ENCODE results near the gene ELP2.

The ELP2 gene

DNA sequence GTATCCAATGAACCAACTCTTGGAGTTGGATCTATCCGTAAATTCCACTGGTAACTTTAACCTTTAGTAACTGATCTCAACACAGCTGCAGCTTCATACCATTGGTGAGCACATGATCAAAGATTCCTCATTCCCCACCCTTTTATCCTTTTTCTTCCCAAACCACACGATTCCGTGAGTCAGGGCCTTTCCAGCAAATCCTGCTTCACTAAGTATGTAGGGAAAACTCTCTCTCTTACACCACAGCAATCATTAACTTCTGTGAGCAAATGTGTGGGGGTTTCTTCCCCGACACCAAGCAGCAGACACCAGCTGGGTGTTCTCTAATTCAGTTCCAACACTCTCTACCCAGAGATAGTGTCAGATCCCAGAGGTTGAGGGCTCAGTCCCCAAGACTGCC lies 23.5 kb downstream of the ELP2 start:
- Mint-ChIP-seq H3K4me3 (no peak overlapping the region), H3K27ac (peak overlapping the region; percentile 85), H3K27me3 (ENCODE audit: low read depth, poor library complexity) (no peaks in the 10 kb centered on the region), H3K4me1 (peaks cover 12% of the 10 kb centered on the region), H3K36me3 (ENCODE audit: low read depth) (peaks cover 67% of the 10 kb centered on the region), H3K9me3 (no peaks in the 10 kb centered on the region)
- TF ChIP-seq, protein P1, sequence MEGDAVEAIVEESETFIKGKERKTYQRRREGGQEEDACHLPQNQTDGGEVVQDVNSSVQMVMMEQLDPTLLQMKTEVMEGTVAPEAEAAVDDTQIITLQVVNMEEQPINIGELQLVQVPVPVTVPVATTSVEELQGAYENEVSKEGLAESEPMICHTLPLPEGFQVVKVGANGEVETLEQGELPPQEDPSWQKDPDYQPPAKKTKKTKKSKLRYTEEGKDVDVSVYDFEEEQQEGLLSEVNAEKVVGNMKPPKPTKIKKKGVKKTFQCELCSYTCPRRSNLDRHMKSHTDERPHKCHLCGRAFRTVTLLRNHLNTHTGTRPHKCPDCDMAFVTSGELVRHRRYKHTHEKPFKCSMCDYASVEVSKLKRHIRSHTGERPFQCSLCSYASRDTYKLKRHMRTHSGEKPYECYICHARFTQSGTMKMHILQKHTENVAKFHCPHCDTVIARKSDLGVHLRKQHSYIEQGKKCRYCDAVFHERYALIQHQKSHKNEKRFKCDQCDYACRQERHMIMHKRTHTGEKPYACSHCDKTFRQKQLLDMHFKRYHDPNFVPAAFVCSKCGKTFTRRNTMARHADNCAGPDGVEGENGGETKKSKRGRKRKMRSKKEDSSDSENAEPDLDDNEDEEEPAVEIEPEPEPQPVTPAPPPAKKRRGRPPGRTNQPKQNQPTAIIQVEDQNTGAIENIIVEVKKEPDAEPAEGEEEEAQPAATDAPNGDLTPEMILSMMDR (IDR thresholded peaks at IDR 0.05), result no peak
- no peak for DNase-seq

DNA sequence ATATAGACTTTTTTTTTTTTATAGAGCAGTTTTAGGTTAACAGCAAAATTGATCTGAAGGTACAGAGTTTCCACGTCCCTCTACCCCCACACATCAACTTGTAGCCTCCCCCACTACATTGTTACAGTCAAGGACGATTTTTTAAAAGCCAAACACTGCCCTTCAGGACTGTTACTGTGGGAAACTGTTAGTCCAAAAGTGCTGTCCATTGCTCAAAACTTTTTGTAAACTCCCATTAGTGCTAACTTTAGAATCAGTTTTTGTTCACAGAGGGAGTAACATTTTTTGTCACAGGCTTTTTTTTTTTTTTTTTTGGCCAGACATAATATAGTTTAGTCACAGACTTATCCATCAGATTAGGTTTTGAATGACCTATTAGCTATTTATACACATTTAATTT lies 24.1 kb downstream of the ELP2 start:
- H3K4me3 Mint-ChIP-seq, result no peak overlapping the region
- H3K4me1 Mint-ChIP-seq, result peaks cover 12% of the 10 kb centered on the region
- no peaks in the 10 kb centered on the region for H3K27me3 Mint-ChIP-seq (ENCODE audit: low read depth, poor library complexity)
- H3K27ac Mint-ChIP-seq, result no peak overlapping the region
- peaks cover 69% of the 10 kb centered on the region for H3K36me3 Mint-ChIP-seq (ENCODE audit: low read depth)
- DNase-seq, result no peak
- H3K9me3 Mint-ChIP-seq, result no peaks in the 10 kb centered on the region
- TF ChIP-seq, protein P1 (IDR thresholded peaks at IDR 0.05), result no peak

DNA sequence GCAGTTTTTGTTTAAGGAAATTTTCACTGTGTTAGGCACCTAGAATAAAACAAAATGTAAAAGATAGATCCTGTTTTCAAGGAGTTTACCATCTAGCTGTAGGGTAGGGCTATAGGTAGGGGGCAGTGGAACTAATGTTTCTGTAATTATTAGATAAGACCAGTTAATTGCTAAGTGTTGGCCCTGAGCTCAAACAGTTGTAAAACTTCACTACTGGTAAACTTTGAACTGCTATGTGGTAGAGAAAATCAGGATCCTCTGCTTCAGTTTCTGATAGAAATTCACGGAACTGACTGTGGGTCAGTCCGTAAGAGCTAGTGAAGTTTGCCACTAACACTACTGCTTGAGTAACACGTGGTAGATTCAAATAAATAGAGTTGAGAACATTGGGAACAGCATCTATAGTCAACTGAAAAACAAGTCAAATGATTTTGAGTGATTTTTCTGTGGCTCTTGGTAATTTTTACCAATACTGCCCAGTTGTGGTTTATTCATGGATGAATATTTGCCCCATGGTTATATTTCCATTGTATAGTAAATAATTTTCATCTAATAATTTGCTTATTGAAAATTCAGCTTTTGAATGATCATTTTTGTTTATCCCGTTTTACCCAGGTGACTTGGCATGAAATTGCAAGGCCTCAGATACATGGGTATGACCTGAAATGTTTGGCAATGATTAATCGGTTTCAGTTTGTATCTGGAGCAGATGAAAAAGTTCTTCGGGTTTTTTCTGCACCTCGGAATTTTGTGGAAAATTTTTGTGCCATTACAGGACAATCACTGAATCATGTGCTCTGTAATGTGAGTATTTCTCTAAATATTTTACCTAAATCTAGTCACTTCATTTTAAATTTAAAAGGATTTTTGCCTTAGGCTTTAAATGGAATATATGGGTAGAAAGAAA lies 26.4 kb downstream of the ELP2 start:
- peaks cover 66% of the 10 kb centered on the region for H3K36me3 Mint-ChIP-seq (ENCODE audit: low read depth)
- H3K4me3 Mint-ChIP-seq, result no peak overlapping the region
- TF ChIP-seq, protein P1 (IDR thresholded peaks at IDR 0.05), result no peak
- DNase-seq, result no peak
- H3K27ac Mint-ChIP-seq, result no peak overlapping the region
- H3K4me1 Mint-ChIP-seq, result peaks cover 5% of the 10 kb centered on the region
- H3K27me3 Mint-ChIP-seq (ENCODE audit: low read depth, poor library complexity), result no peaks in the 10 kb centered on the region
- no peaks in the 10 kb centered on the region for H3K9me3 Mint-ChIP-seq

DNA sequence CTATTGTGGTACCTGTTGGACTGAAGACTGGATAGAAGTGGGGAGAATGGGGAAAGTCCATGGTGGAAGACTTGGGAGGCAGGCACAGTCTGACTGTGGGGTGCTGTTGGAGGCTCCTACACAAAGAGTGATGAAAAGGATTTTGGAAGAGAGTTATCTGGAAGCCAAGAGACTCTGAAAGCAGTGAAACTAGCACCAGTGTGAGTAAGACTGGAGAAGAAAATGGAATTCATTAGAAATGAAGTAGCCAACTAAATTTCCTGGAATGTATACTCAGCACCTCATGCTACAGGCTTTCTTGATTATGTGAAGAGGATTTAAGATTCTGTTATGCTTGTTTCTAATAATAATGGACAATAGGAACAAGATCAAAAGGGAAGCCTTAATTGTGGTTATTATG lies 27.7 kb downstream of the ELP2 start:
- TF ChIP-seq, protein P1 (IDR thresholded peaks at IDR 0.05), result no peak
- DNase-seq, result no peak
- H3K4me1 Mint-ChIP-seq, result no peaks in the 10 kb centered on the region
- no peak overlapping the region for H3K4me3 Mint-ChIP-seq
- no peak overlapping the region for H3K27ac Mint-ChIP-seq
- H3K9me3 Mint-ChIP-seq, result no peaks in the 10 kb centered on the region
- H3K36me3 Mint-ChIP-seq (ENCODE audit: low read depth), result peaks cover 64% of the 10 kb centered on the region
- H3K27me3 Mint-ChIP-seq (ENCODE audit: low read depth, poor library complexity), result no peaks in the 10 kb centered on the region

DNA sequence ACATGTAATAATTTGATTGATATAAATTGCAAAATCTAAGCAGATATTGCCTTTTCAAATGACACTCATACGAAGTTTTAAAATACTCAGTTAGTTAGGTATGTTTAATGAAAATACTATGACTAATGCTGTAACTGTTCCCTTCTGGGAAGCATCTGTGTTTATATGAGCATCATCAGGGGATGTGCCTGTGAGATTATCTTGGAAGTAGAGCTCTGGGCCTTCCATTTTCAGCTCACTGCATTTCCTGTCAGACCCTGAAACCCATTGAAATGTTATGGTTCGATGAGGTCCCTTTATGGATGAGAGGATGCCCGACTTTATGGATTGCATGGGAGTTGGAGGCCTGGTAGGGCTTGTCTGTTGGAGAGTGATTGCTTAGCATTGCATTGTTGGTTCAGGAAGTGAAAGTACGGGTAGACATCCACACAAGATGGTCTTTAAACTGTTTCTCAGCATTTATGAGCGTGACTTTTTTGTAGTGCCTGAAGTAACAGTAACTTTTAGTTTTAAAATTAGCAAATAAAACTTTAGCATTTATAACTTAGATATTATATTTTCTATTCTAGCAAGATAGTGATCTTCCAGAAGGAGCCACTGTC lies 28.7 kb downstream of the ELP2 start:
- H3K27me3 Mint-ChIP-seq (ENCODE audit: low read depth, poor library complexity), result no peaks in the 10 kb centered on the region
- no peak for DNase-seq
- no peaks in the 10 kb centered on the region for H3K4me1 Mint-ChIP-seq
- peaks cover 61% of the 10 kb centered on the region for H3K36me3 Mint-ChIP-seq (ENCODE audit: low read depth)
- H3K4me3 Mint-ChIP-seq, result no peak overlapping the region
- H3K9me3 Mint-ChIP-seq, result no peaks in the 10 kb centered on the region
- H3K27ac Mint-ChIP-seq, result no peak overlapping the region
- TF ChIP-seq, protein P1 (IDR thresholded peaks at IDR 0.05), result no peak
